ENCODE measurements around the gene SLX1A. TPM values are rescaled to one million over a fixed set of nuclear protein-coding genes. Genes with fewer than 3 reads are reported as not detected.

SLX1A gene
- total RNA-seq, 2 donors from 2014 or later, result 41.5 to 65.3 TPM

GRCh38 chr16:30149250-30149930, 44.3 kb upstream of the SLX1A start:
- no peak for DNase-seq
- no peaks in the 10 kb centered on the region for H3K36me3 ChIP-seq (replicated peaks in 1 of 2; ENCODE audit: insufficient read depth in 1 of 2, low read depth in 2 of 2)
- no peaks in the 10 kb centered on the region for H3K9me3 ChIP-seq
- no peak overlapping the region for H3K27ac ChIP-seq
- intact Hi-C loops (cut with DNase I), result no loop called here
- no peak for TF ChIP-seq CTCF (IDR thresholded peaks at IDR 0.05)
- TF ChIP-seq POLR2A (IDR thresholded peaks at IDR 0.05), result no peak
- no peak for ATAC-seq
- no peak overlapping the region for H3K4me3 ChIP-seq
- no peaks in the 10 kb centered on the region for H3K4me1 ChIP-seq
- no peaks in the 10 kb centered on the region for H3K27me3 ChIP-seq
- WGBS, 2 donors, result 69 to 71% methylated on average over 5 of the region's 5 CpGs

GRCh38 chr16:30151091-30151490, 42.6 kb upstream of the SLX1A start:
- no peak overlapping the region for H3K27ac ChIP-seq
- ATAC-seq (no peak), DNase-seq (no peak)
- no peaks in the 10 kb centered on the region for H3K9me3 ChIP-seq
- H3K4me3 ChIP-seq, result no peak overlapping the region
- H3K27me3 ChIP-seq, result no peaks in the 10 kb centered on the region
- 81 to 82% methylated on average over 7 of the region's 7 CpGs for WGBS, 2 donors
- intact Hi-C loops (cut with DNase I), result no loop called here
- H3K36me3 ChIP-seq (replicated peaks in 1 of 2; ENCODE audit: insufficient read depth in 1 of 2, low read depth in 2 of 2), result no peaks in the 10 kb centered on the region
- TF ChIP-seq CTCF (IDR thresholded peaks at IDR 0.05), result no peak
- TF ChIP-seq POLR2A (IDR thresholded peaks at IDR 0.05), result no peak
- no peaks in the 10 kb centered on the region for H3K4me1 ChIP-seq

- no peaks in the 10 kb centered on the region for H3K9me3 ChIP-seq
- DNase-seq (no peak), ATAC-seq (no peak)
- H3K27ac ChIP-seq, result no peak overlapping the region
- TF ChIP-seq CTCF (IDR thresholded peaks at IDR 0.05) (no peak), POLR2A (IDR thresholded peaks at IDR 0.05) (no peak)
- H3K4me1 ChIP-seq, result no peaks in the 10 kb centered on the region
- intact Hi-C loops (cut with DNase I), result no loop called here
- no peaks in the 10 kb centered on the region for H3K27me3 ChIP-seq
- H3K36me3 ChIP-seq (replicated peaks in 1 of 2; ENCODE audit: insufficient read depth in 1 of 2, low read depth in 2 of 2), result no peaks in the 10 kb centered on the region
- WGBS, 2 donors, result 94 to 97% methylated on average over 9 of the region's 9 CpGs
- H3K4me3 ChIP-seq, result no peak overlapping the region
Observed at GRCh38 chr16:30152517-30152916, 41.2 kb upstream of the SLX1A start.

- no peak for ATAC-seq
- Histone ChIP-seq H3K27me3 (no peaks in the 10 kb centered on the region), H3K9me3 (no peaks in the 10 kb centered on the region), H3K36me3 (replicated peaks in 1 of 2; ENCODE audit: insufficient read depth in 1 of 2, low read depth in 2 of 2) (no peaks in the 10 kb centered on the region), H3K4me1 (no peaks in the 10 kb centered on the region), H3K4me3 (no peak overlapping the region), H3K27ac (no peak overlapping the region)
- TF ChIP-seq CTCF (IDR thresholded peaks at IDR 0.05), result no peak
- TF ChIP-seq POLR2A (IDR thresholded peaks at IDR 0.05), result no peak
- WGBS, 2 donors, result 91 to 95% methylated on average over 5 of the region's 5 CpGs
- intact Hi-C loops (cut with DNase I), result no loop called here
- no peak for DNase-seq
Observed at GRCh38 chr16:30155188-30155587, 38.5 kb upstream of the SLX1A start.

GRCh38 chr16:30157214-30157613, 36.5 kb upstream of the SLX1A start:
- intact Hi-C loops (cut with DNase I), result no loop called here
- TF ChIP-seq CTCF (IDR thresholded peaks at IDR 0.05) (no peak), POLR2A (IDR thresholded peaks at IDR 0.05) (no peak)
- Histone ChIP-seq H3K27ac (no peak overlapping the region), H3K27me3 (no peaks in the 10 kb centered on the region), H3K36me3 (replicated peaks in 1 of 2; ENCODE audit: insufficient read depth in 1 of 2, low read depth in 2 of 2) (no peaks in the 10 kb centered on the region), H3K4me1 (no peaks in the 10 kb centered on the region), H3K4me3 (no peak overlapping the region), H3K9me3 (no peaks in the 10 kb centered on the region)
- no peak for ATAC-seq
- 73 to 75% methylated on average over 1 of the region's 1 CpG for WGBS, 2 donors
- no peak for DNase-seq

Measured in body of pancreas (tissue), 4 donors.